ENCODE measurements around the gene GKN2. TPM values are rescaled to one million over a fixed set of nuclear protein-coding genes. Genes with fewer than 3 reads are reported as not detected.
"Not testable (repeated sequence)": the region's sequence is repeated elsewhere in the genome, so short reads cannot be mapped to it uniquely, and the experiment has no call there.

Gene GKN2
- polyA plus RNA-seq, 2 donors, result 2.6 TPM; not detected in 1

- no peak overlapping the region for H3K27ac ChIP-seq (ENCODE audit: low read depth in 2 of 2, low read length in 1 of 2)
- H3K4me1 ChIP-seq (ENCODE audit: control insufficient read depth in 2 of 2, insufficient read depth in 2 of 2, low read length in 1 of 2), result no peaks in the 10 kb centered on the region
- no peak overlapping the region for H3K4me3 ChIP-seq (ENCODE audit: low read depth in 1 of 2, low read length in 2 of 2)
- H3K36me3 ChIP-seq (ENCODE audit: control insufficient read depth in 2 of 2, insufficient read depth in 2 of 2, low read length in 1 of 2), result no peaks in the 10 kb centered on the region
- H3K9me3 ChIP-seq (ENCODE audit: control insufficient read depth in 2 of 2, insufficient read depth in 1 of 2, low read depth in 1 of 2, low read length in 1 of 2), result no peaks in the 10 kb centered on the region
- WGBS, 2 donors, result 47 to 54% methylated on average over 1 of the region's 1 CpG
- H3K27me3 ChIP-seq (ENCODE audit: control insufficient read depth in 1 of 2, insufficient read depth in 2 of 2, low read length in 2 of 2), result no peaks in the 10 kb centered on the region
Observed at GRCh38 chr2:68968221-68968620, 15.5 kb upstream of the GKN2 start.

GRCh38 chr2:68964282-68964681, 11.6 kb upstream of the GKN2 start:
- Histone ChIP-seq H3K36me3 (ENCODE audit: control insufficient read depth in 2 of 2, insufficient read depth in 2 of 2, low read length in 1 of 2) (no peaks in the 10 kb centered on the region), H3K27ac (ENCODE audit: low read depth in 2 of 2, low read length in 1 of 2) (no peak overlapping the region), H3K4me1 (ENCODE audit: control insufficient read depth in 2 of 2, insufficient read depth in 2 of 2, low read length in 1 of 2) (no peaks in the 10 kb centered on the region), H3K4me3 (ENCODE audit: low read depth in 1 of 2, low read length in 2 of 2) (no peak overlapping the region), H3K9me3 (ENCODE audit: control insufficient read depth in 2 of 2, insufficient read depth in 1 of 2, low read depth in 1 of 2, low read length in 1 of 2) (no peaks in the 10 kb centered on the region), H3K27me3 (ENCODE audit: control insufficient read depth in 1 of 2, insufficient read depth in 2 of 2, low read length in 2 of 2) (no peaks in the 10 kb centered on the region)

- Histone ChIP-seq H3K27me3 (ENCODE audit: control insufficient read depth in 1 of 2, insufficient read depth in 2 of 2, low read length in 2 of 2) (no peaks in the 10 kb centered on the region), H3K4me3 (ENCODE audit: low read depth in 1 of 2, low read length in 2 of 2) (no peak overlapping the region), H3K36me3 (ENCODE audit: control insufficient read depth in 2 of 2, insufficient read depth in 2 of 2, low read length in 1 of 2) (no peaks in the 10 kb centered on the region), H3K4me1 (ENCODE audit: control insufficient read depth in 2 of 2, insufficient read depth in 2 of 2, low read length in 1 of 2) (no peaks in the 10 kb centered on the region), H3K9me3 (ENCODE audit: control insufficient read depth in 2 of 2, insufficient read depth in 1 of 2, low read depth in 1 of 2, low read length in 1 of 2) (no peaks in the 10 kb centered on the region), H3K27ac (ENCODE audit: low read depth in 2 of 2, low read length in 1 of 2) (no peak overlapping the region)
- WGBS, 2 donors, result 89 to 95% methylated on average over 4 of the region's 4 CpGs
Observed at GRCh38 chr2:68961380-68961779, 8.7 kb upstream of the GKN2 start.

GRCh38 chr2:68959001-68959400, 6.3 kb upstream of the GKN2 start:
- WGBS, 2 donors, result 85 to 94% methylated on average over 1 of the region's 1 CpG
- H3K27ac ChIP-seq (ENCODE audit: low read depth in 2 of 2, low read length in 1 of 2), result no peak overlapping the region
- H3K36me3 ChIP-seq (ENCODE audit: control insufficient read depth in 2 of 2, insufficient read depth in 2 of 2, low read length in 1 of 2), result no peaks in the 10 kb centered on the region
- H3K9me3 ChIP-seq (ENCODE audit: control insufficient read depth in 2 of 2, insufficient read depth in 1 of 2, low read depth in 1 of 2, low read length in 1 of 2), result no peaks in the 10 kb centered on the region
- H3K4me1 ChIP-seq (ENCODE audit: control insufficient read depth in 2 of 2, insufficient read depth in 2 of 2, low read length in 1 of 2), result no peaks in the 10 kb centered on the region
- H3K27me3 ChIP-seq (ENCODE audit: control insufficient read depth in 1 of 2, insufficient read depth in 2 of 2, low read length in 2 of 2), result no peaks in the 10 kb centered on the region
- H3K4me3 ChIP-seq (ENCODE audit: low read depth in 1 of 2, low read length in 2 of 2), result no peak overlapping the region

- not testable (repeated sequence) for H3K4me1 ChIP-seq (ENCODE audit: control insufficient read depth in 2 of 2, insufficient read depth in 2 of 2, low read length in 1 of 2); H3K9me3 ChIP-seq (ENCODE audit: control insufficient read depth in 2 of 2, insufficient read depth in 1 of 2, low read depth in 1 of 2, low read length in 1 of 2); H3K4me3 ChIP-seq (ENCODE audit: low read depth in 1 of 2, low read length in 2 of 2); H3K27me3 ChIP-seq (ENCODE audit: control insufficient read depth in 1 of 2, insufficient read depth in 2 of 2, low read length in 2 of 2); H3K27ac ChIP-seq (ENCODE audit: low read depth in 2 of 2, low read length in 1 of 2); H3K36me3 ChIP-seq (ENCODE audit: control insufficient read depth in 2 of 2, insufficient read depth in 2 of 2, low read length in 1 of 2)
- 97 to 99% methylated on average over 5 of the region's 5 CpGs for WGBS, 2 donors
Observed at GRCh38 chr2:68955432-68955831, 2.7 kb upstream of the GKN2 start.

GRCh38 chr2:68951899-68952298, 794 bp downstream of the GKN2 start:
- no peak overlapping the region for H3K27ac ChIP-seq (ENCODE audit: low read depth in 2 of 2, low read length in 1 of 2)

GRCh38 chr2:68948710-68949109, 4.0 kb downstream of the GKN2 start:
- WGBS, 2 donors, result 70 to 75% methylated on average over 1 of the region's 1 CpG
- peaks cover 0 to under 1% of the 10 kb centered on the region in 2 donors for H3K4me1 ChIP-seq (ENCODE audit: control insufficient read depth in 2 of 2, insufficient read depth in 2 of 2, low read length in 1 of 2)
- H3K9me3 ChIP-seq (ENCODE audit: control insufficient read depth in 2 of 2, insufficient read depth in 1 of 2, low read depth in 1 of 2, low read length in 1 of 2), result no peaks in the 10 kb centered on the region

More at GRCh38 chr2:68951899-68952298, 794 bp downstream of the GKN2 start:
- no peak overlapping the region for H3K4me3 ChIP-seq (ENCODE audit: low read depth in 1 of 2, low read length in 2 of 2)
- H3K36me3 ChIP-seq (ENCODE audit: control insufficient read depth in 2 of 2, insufficient read depth in 2 of 2, low read length in 1 of 2), result no peaks in the 10 kb centered on the region
- 77 to 86% methylated on average over 4 of the region's 4 CpGs for WGBS, 2 donors
- no peaks in the 10 kb centered on the region for H3K4me1 ChIP-seq (ENCODE audit: control insufficient read depth in 2 of 2, insufficient read depth in 2 of 2, low read length in 1 of 2)
- H3K27me3 ChIP-seq (ENCODE audit: control insufficient read depth in 1 of 2, insufficient read depth in 2 of 2, low read length in 2 of 2), result peaks cover 0 to 2% of the 10 kb centered on the region in 2 donors
- no peaks in the 10 kb centered on the region for H3K9me3 ChIP-seq (ENCODE audit: control insufficient read depth in 2 of 2, insufficient read depth in 1 of 2, low read depth in 1 of 2, low read length in 1 of 2)

GRCh38 chr2:68946117-68946516, 6.6 kb downstream of the GKN2 start:
- H3K4me1 ChIP-seq (ENCODE audit: control insufficient read depth in 2 of 2, insufficient read depth in 2 of 2, low read length in 1 of 2), result peaks cover 0 to 2% of the 10 kb centered on the region in 2 donors
- no peaks in the 10 kb centered on the region for H3K36me3 ChIP-seq (ENCODE audit: control insufficient read depth in 2 of 2, insufficient read depth in 2 of 2, low read length in 1 of 2)
- H3K27me3 ChIP-seq (ENCODE audit: control insufficient read depth in 1 of 2, insufficient read depth in 2 of 2, low read length in 2 of 2), result peaks cover 0 to 2% of the 10 kb centered on the region in 2 donors
- no peaks in the 10 kb centered on the region for H3K9me3 ChIP-seq (ENCODE audit: control insufficient read depth in 2 of 2, insufficient read depth in 1 of 2, low read depth in 1 of 2, low read length in 1 of 2)
- WGBS, 2 donors, result 44 to 52% methylated on average over 3 of the region's 3 CpGs
- no peak overlapping the region for H3K27ac ChIP-seq (ENCODE audit: low read depth in 2 of 2, low read length in 1 of 2)
- no peak overlapping the region for H3K4me3 ChIP-seq (ENCODE audit: low read depth in 1 of 2, low read length in 2 of 2)

More at GRCh38 chr2:68948710-68949109, 4.0 kb downstream of the GKN2 start:
- Histone ChIP-seq H3K27ac (ENCODE audit: low read depth in 2 of 2, low read length in 1 of 2) (no peak overlapping the region), H3K27me3 (ENCODE audit: control insufficient read depth in 1 of 2, insufficient read depth in 2 of 2, low read length in 2 of 2) (peaks cover 0 to 2% of the 10 kb centered on the region in 2 donors), H3K4me3 (ENCODE audit: low read depth in 1 of 2, low read length in 2 of 2) (no peak overlapping the region), H3K36me3 (ENCODE audit: control insufficient read depth in 2 of 2, insufficient read depth in 2 of 2, low read length in 1 of 2) (no peaks in the 10 kb centered on the region)

GRCh38 chr2:68943581-68944568, 8.8 kb downstream of the GKN2 start:
- no peaks in the 10 kb centered on the region for H3K36me3 ChIP-seq (ENCODE audit: control insufficient read depth in 2 of 2, insufficient read depth in 2 of 2, low read length in 1 of 2)
- 41 to 44% methylated on average over 27 of the region's 27 CpGs for WGBS, 2 donors
- H3K9me3 ChIP-seq (ENCODE audit: control insufficient read depth in 2 of 2, insufficient read depth in 1 of 2, low read depth in 1 of 2, low read length in 1 of 2), result no peaks in the 10 kb centered on the region
- no peak overlapping the region for H3K27ac ChIP-seq (ENCODE audit: low read depth in 2 of 2, low read length in 1 of 2)
- peaks cover 0 to 2% of the 10 kb centered on the region in 2 donors for H3K27me3 ChIP-seq (ENCODE audit: control insufficient read depth in 1 of 2, insufficient read depth in 2 of 2, low read length in 2 of 2)
- H3K4me3 ChIP-seq (ENCODE audit: low read depth in 1 of 2, low read length in 2 of 2), result no peak overlapping the region
- H3K4me1 ChIP-seq (ENCODE audit: control insufficient read depth in 2 of 2, insufficient read depth in 2 of 2, low read length in 1 of 2), result peaks cover 0 to 2% of the 10 kb centered on the region in 2 donors

- H3K4me3 ChIP-seq (ENCODE audit: low read depth in 1 of 2, low read length in 2 of 2), result no peak overlapping the region
- no peaks in the 10 kb centered on the region for H3K9me3 ChIP-seq (ENCODE audit: control insufficient read depth in 2 of 2, insufficient read depth in 1 of 2, low read depth in 1 of 2, low read length in 1 of 2)
- no peak overlapping the region for H3K27ac ChIP-seq (ENCODE audit: low read depth in 2 of 2, low read length in 1 of 2)
Observed at GRCh38 chr2:68942827-68943226, 9.9 kb downstream of the GKN2 start.

More at GRCh38 chr2:68942827-68943226, 9.9 kb downstream of the GKN2 start:
- Histone ChIP-seq H3K36me3 (ENCODE audit: control insufficient read depth in 2 of 2, insufficient read depth in 2 of 2, low read length in 1 of 2) (no peaks in the 10 kb centered on the region), H3K4me1 (ENCODE audit: control insufficient read depth in 2 of 2, insufficient read depth in 2 of 2, low read length in 1 of 2) (peaks cover 0 to 2% of the 10 kb centered on the region in 2 donors), H3K27me3 (ENCODE audit: control insufficient read depth in 1 of 2, insufficient read depth in 2 of 2, low read length in 2 of 2) (peaks cover 0 to 2% of the 10 kb centered on the region in 2 donors)
